CD4-positive, alpha-beta T cell (primary cell): ENCODE data around the gene LPO. TPM values are rescaled to one million over a fixed set of nuclear protein-coding genes. Genes with fewer than 3 reads are reported as not detected.

Experiments used
- ATAC-seq: fragments of 200-7000 bp; cut with Tn5 transposase; one replicate; pipeline ENCODE4 v1.10.0; 2022; ENCODE audit warnings: mild to moderate bottlenecking; ENCODE audit not compliant: poor library complexity
- CTCF ChIA-PET: fragments of 350-600 bp; sonication (Branson Sonifier 250); formaldehyde crosslinking; loops from one replicate; lab custom pipeline; 2021; ENCODE audit warnings: antibody characterized with exemption, inconsistent platforms; lab: Charles Lee
- POLR2A ChIA-PET: fragments of 350-600 bp; sonication (Branson Sonifier 250); formaldehyde crosslinking; loops from one replicate; lab custom pipeline; 2021; ENCODE audit warnings: antibody characterized with exemption, inconsistent platforms; lab: Charles Lee
- DNase-seq, 14 experiments: peaks; one replicate each; pipeline ENCODE4 v3.0.0-alpha.2; 2013 to 2020; ENCODE audit warnings: mixed read lengths in 2 of 14
- H3K27ac ChIP-seq, 2 donors: one replicate each; pipeline versions ENCODE4 v1.5.1 to v1.7.0; 2013; ENCODE audit warnings: low read length in 2 of 2, low read depth in 1 of 2, mild to moderate bottlenecking in 1 of 2
- H3K27me3 ChIP-seq, 2 experiments: 1 replicate in 1 of 2; 2 replicates in 1 of 2; pipeline versions ENCODE4 v1.6.1 to v1.7.0; 2013; ENCODE audit warnings: low read length in 2 of 2, control low read depth in 1 of 2, mild to moderate bottlenecking in 1 of 2, moderate library complexity in 1 of 2; ENCODE audit not compliant: insufficient read depth in 2 of 2, control insufficient read depth in 1 of 2
- H3K36me3 ChIP-seq: one replicate; pipeline ENCODE4 v1.6.1; 2013; ENCODE audit warnings: low read length, control low read depth; ENCODE audit not compliant: insufficient read depth
- H3K4me1 ChIP-seq: one replicate; pipeline ENCODE4 v1.6.1; 2013; ENCODE audit warnings: low read length, control low read depth; ENCODE audit not compliant: insufficient read depth
- H3K4me3 ChIP-seq: one replicate; pipeline ENCODE4 v1.5.1; 2013; ENCODE audit warnings: mild to moderate bottlenecking, low read length, moderate library complexity
- H3K9me3 ChIP-seq, 2 experiments: 1 replicate in 1 of 2; 2 replicates in 1 of 2; pipeline versions ENCODE4 v1.6.1 to v1.7.0; 2013; ENCODE audit warnings: low read length in 2 of 2, mild to moderate bottlenecking in 2 of 2, control low read depth in 1 of 2, moderate library complexity in 1 of 2; ENCODE audit not compliant: control insufficient read depth in 1 of 2, insufficient read depth in 1 of 2
- H3K27ac Mint-ChIP-seq: one replicate; pipeline ENCODE4 v1.8.0; 2020; ENCODE audit warnings: mixed read lengths
- H3K27me3 Mint-ChIP-seq: one replicate; pipeline ENCODE4 v1.8.0; 2021; ENCODE audit warnings: mixed read lengths
- H3K36me3 Mint-ChIP-seq: one replicate; pipeline ENCODE4 v1.8.0; 2021; ENCODE audit warnings: low read depth, mixed read lengths
- H3K4me1 Mint-ChIP-seq: one replicate; pipeline ENCODE4 v1.8.0; 2021; ENCODE audit warnings: low read depth, mixed read lengths
- H3K4me3 Mint-ChIP-seq: one replicate; pipeline ENCODE4 v1.8.0; 2020; ENCODE audit warnings: mild to moderate bottlenecking, mixed read lengths
- H3K9me3 Mint-ChIP-seq: one replicate; pipeline ENCODE4 v1.8.0; 2020; ENCODE audit warnings: mixed read lengths
- intact Hi-C, 2 experiments: fragments of 100-400 bp; cut with DNase I in 1 of 2; cut with micrococcal nuclease in 1 of 2; formaldehyde crosslinking; loops; one replicate each; pipeline versions ENCODE4 v1.15.1 to v1.9.0; 2023 to 2025; cut with DNase I, micrococcal nuclease
- total RNA-seq, 174 experiments: library from RNA in 2 of 174; stranded (reverse) in 2 of 174; gene quantifications; one replicate each; pipeline ENCODE4 v1.2.3 and lab custom pipeline; 2021 to 2026
- TF ChIP-seq, protein P1 (sequence below): fragments of 200-600 bp; IDR thresholded peaks from one replicate; pipeline ENCODE4 v1.8.0; 2022; ENCODE audit warnings: antibody characterized with exemption, mild to moderate bottlenecking

The LPO gene
- total RNA-seq, 2 experiments from 2014 or later = not detected

DNA sequence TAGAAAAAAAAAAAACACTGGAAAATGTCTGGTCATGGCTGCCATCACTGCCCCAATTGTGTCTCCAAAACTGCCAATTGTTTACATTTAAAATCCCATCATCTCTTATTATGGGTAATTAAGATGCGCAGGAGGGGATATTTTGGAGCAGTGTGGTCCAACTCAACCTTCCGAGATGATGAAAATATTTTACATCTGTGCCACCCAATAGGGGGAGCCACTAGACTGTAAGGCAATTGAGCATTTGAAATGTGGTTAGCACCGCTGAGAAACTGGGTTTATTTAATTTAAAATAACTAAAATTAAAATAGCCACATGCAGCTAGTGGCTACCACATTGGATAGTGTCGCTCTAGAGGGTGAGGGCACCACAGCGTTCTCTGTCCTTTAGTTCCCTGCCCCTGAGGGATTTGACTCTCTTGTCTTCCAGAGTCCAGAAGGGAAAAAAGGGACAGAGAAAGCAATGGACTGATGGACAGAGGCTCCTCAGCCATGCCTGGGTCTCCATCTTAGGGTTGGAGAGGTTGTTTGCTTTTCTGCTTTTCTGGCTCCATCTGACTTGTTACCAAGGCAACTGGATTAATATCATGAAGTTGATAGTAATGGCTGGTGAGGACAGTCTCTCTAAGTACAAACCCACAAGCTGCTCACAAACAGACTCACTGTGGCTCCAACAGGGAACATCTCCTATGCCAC is 38.9 kb downstream of the LPO start:
- Histone ChIP-seq H3K27ac (no peak overlapping the region), H3K9me3 (no peaks in the 10 kb centered on the region), H3K36me3 (no peaks in the 10 kb centered on the region), H3K4me3 (no peak overlapping the region), H3K27me3 (no peaks in the 10 kb centered on the region), H3K4me1 (peaks cover 6% of the 10 kb centered on the region)
- ChIA-PET POLR2A (no interaction called here), CTCF (no interaction called here)
- TF ChIP-seq, protein P1, sequence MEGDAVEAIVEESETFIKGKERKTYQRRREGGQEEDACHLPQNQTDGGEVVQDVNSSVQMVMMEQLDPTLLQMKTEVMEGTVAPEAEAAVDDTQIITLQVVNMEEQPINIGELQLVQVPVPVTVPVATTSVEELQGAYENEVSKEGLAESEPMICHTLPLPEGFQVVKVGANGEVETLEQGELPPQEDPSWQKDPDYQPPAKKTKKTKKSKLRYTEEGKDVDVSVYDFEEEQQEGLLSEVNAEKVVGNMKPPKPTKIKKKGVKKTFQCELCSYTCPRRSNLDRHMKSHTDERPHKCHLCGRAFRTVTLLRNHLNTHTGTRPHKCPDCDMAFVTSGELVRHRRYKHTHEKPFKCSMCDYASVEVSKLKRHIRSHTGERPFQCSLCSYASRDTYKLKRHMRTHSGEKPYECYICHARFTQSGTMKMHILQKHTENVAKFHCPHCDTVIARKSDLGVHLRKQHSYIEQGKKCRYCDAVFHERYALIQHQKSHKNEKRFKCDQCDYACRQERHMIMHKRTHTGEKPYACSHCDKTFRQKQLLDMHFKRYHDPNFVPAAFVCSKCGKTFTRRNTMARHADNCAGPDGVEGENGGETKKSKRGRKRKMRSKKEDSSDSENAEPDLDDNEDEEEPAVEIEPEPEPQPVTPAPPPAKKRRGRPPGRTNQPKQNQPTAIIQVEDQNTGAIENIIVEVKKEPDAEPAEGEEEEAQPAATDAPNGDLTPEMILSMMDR = peak; percentile 25
- no peak overlapping the region for H3K4me3 Mint-ChIP-seq
- intact Hi-C loops = no loop called here
- H3K9me3 Mint-ChIP-seq = no peaks in the 10 kb centered on the region
- H3K27me3 Mint-ChIP-seq = peaks cover 39% of the 10 kb centered on the region
- no peak for ATAC-seq
- peaks cover 4% of the 10 kb centered on the region for H3K4me1 Mint-ChIP-seq
- H3K36me3 Mint-ChIP-seq = no peaks in the 10 kb centered on the region
- DNase-seq = peak in 4 of 14 experiments; percentile 23 to 52 (median 44)
- H3K27ac Mint-ChIP-seq = no peak overlapping the region

- Histone ChIP-seq H3K4me3 (no peak overlapping the region), H3K27me3 (no peaks in the 10 kb centered on the region), H3K27ac (no peak overlapping the region), H3K9me3 (no peaks in the 10 kb centered on the region), H3K4me1 (peaks cover 6% of the 10 kb centered on the region), H3K36me3 (no peaks in the 10 kb centered on the region)
- Mint-ChIP-seq H3K36me3 (no peaks in the 10 kb centered on the region), H3K4me1 (peaks cover 4% of the 10 kb centered on the region), H3K4me3 (no peak overlapping the region), H3K27ac (no peak overlapping the region), H3K27me3 (peaks cover 39% of the 10 kb centered on the region), H3K9me3 (no peaks in the 10 kb centered on the region)
- CTCF ChIA-PET = no interaction called here
- TF ChIP-seq, protein P1 = no peak
- ATAC-seq (no peak), DNase-seq (no peak)
- POLR2A ChIA-PET = no interaction called here
- intact Hi-C loops = no loop called here
Observed at GRCh38 chr17:58277802-58278595, 39.6 kb downstream of the LPO start.

GRCh38 chr17:58278661-58279015 is 40.3 kb downstream of the LPO start:
- H3K4me3 ChIP-seq = no peak overlapping the region
- H3K9me3 ChIP-seq = no peaks in the 10 kb centered on the region
- H3K4me1 ChIP-seq = peaks cover 6% of the 10 kb centered on the region
- no peak overlapping the region for H3K27ac ChIP-seq
- no peaks in the 10 kb centered on the region for H3K36me3 ChIP-seq
- CTCF ChIA-PET = no interaction called here
- DNase-seq (peak in 1 of 14 experiments; percentile 13), ATAC-seq (no peak)
- Mint-ChIP-seq H3K4me3 (no peak overlapping the region), H3K4me1 (peaks cover 4% of the 10 kb centered on the region), H3K9me3 (no peaks in the 10 kb centered on the region), H3K27ac (no peak overlapping the region), H3K36me3 (no peaks in the 10 kb centered on the region), H3K27me3 (peaks cover 39% of the 10 kb centered on the region)
- H3K27me3 ChIP-seq = no peaks in the 10 kb centered on the region
- POLR2A ChIA-PET = no interaction called here
- TF ChIP-seq, protein P1 = no peak
- intact Hi-C loops = no loop called here
